Measurements from ENCODE around the gene CACNA1S.

Gene CACNA1S

DNA sequence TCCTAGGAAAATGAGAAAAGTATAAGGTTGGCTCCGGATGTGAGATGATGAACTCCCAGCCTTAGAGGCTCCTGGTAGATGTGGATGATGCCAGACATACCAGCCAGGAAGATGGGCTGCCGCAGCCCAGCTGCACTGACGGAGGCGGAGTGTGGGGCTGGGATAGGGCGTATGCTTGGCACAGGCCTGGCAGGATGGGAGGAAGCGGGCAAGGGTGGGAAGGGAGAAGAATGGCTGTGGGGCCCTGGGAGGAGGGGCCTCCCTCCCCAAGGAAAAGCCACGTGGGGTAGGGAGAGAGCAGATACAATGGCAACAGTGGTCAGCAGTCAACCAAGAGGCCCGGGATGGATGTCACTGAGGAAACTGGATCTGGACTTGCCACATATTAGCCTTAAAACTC, 47.4 kb downstream of the CACNA1S start:
- intact Hi-C loops (cut with micrococcal nuclease), result no loop called here
- Mint-ChIP-seq H3K4me1 (ENCODE audit: low read depth) (no peaks in the 10 kb centered on the region), H3K27me3 (peaks cover 2% of the 10 kb centered on the region), H3K27ac (no peak overlapping the region), H3K9me3 (no peaks in the 10 kb centered on the region), H3K36me3 (ENCODE audit: low read depth) (no peaks in the 10 kb centered on the region), H3K4me3 (no peak overlapping the region)

DNA sequence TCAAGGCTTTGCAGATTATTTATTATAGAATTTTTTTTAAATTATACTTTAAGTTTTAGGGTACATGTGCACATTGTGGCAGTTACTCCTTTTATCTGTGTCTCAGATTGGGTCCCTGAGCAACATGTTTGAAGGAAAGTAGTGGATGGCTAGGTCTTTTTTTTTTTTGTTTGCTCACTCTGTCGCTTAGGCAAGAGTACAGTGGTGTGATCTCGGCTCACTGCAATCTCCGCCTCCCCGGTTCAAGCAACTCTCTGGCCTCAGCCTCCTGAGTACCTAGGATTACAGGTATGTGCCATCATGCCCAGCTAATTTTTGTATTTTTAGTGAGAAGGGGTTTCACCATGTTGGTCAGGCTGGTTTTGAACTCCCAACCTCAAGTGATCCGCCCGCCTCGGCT, 49.1 kb downstream of the CACNA1S start:
- no peak overlapping the region for H3K27ac Mint-ChIP-seq
- H3K9me3 Mint-ChIP-seq, result no peaks in the 10 kb centered on the region
- H3K27me3 Mint-ChIP-seq, result peaks cover 2% of the 10 kb centered on the region
- intact Hi-C loops (cut with micrococcal nuclease), result no loop called here
- no peak overlapping the region for H3K4me3 Mint-ChIP-seq
- H3K36me3 Mint-ChIP-seq (ENCODE audit: low read depth), result no peaks in the 10 kb centered on the region
- no peaks in the 10 kb centered on the region for H3K4me1 Mint-ChIP-seq (ENCODE audit: low read depth)

DNA sequence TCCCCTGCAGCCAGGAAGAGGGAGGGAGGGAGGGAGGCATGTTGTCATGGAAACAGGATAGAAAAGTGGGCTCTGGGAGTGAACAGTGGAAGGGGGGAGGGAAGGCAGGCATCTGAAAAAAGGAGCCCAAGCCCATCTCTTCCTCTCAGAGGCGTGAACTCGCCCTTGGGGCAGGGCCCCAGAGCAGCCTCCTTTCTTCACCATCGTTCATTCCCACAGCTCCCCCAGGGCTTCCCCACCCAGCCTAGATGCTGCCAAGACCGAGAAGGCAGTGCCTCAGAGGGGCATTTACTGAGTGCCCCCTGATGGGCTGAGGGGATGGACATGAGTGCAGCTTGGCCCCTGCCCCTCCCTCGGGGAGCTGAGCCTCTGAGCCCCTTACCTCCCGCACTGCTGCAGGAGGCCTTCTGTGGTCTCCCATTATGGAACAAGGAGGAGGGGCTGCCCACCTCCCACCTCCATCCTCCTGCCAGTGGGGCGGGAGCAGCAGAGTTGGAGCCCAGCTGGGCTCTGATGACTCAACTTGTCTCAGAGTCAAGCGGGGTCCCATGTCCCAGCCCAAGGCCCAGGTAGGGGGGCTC, 49.6 kb downstream of the CACNA1S start:
- Mint-ChIP-seq H3K4me3 (no peak overlapping the region), H3K36me3 (ENCODE audit: low read depth) (no peaks in the 10 kb centered on the region), H3K4me1 (ENCODE audit: low read depth) (no peaks in the 10 kb centered on the region), H3K27ac (no peak overlapping the region), H3K27me3 (peaks cover 5% of the 10 kb centered on the region), H3K9me3 (no peaks in the 10 kb centered on the region)
- intact Hi-C loops (cut with micrococcal nuclease), result no loop called here

DNA sequence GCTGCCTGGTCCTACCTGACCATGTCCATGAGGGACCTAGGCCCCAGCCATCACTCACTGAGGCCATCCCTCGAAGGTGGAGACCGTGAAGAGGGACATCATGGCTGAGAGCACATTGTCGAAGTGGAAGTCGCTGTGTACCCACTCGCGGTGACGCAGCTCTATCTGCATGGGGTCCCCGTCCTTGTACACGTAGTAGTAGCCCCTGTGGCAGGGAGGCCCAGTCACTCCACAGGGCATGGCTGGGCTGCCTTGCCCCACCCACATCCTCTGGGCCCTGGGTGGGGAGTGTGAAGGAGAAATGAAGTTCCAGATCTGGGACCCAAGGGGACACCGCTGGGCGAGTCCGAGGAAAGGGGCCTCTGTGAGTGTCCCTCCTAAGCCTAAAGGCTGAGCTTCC, 50.3 kb downstream of the CACNA1S start:
- H3K27me3 Mint-ChIP-seq, result peaks cover 6% of the 10 kb centered on the region
- no peak overlapping the region for H3K4me3 Mint-ChIP-seq
- H3K9me3 Mint-ChIP-seq, result no peaks in the 10 kb centered on the region
- H3K36me3 Mint-ChIP-seq (ENCODE audit: low read depth), result no peaks in the 10 kb centered on the region
- no peak overlapping the region for H3K27ac Mint-ChIP-seq
- intact Hi-C loops (cut with micrococcal nuclease), result no loop called here
- H3K4me1 Mint-ChIP-seq (ENCODE audit: low read depth), result no peaks in the 10 kb centered on the region

DNA sequence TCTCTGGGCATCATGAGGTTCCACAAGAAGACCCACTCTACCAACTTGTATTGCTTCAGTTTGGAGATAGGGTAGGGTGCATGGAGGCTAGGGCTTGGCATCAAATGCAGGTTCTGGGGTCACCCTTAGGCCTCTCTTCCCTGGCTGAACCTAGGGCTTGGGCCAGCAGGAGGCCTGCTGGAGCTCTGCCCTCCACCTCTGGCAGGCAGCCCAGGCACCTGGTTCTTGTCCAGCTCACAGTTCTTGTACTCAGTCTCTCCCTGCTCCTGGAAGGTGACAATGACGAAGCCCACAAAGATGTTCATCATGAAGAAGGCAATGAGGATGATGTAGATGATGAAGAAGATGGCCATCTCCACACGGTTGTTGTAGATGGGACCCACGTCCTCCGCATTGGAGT, 51.2 kb downstream of the CACNA1S start:
- intact Hi-C loops (cut with micrococcal nuclease), result no loop called here
- Mint-ChIP-seq H3K4me3 (no peak overlapping the region), H3K36me3 (ENCODE audit: low read depth) (no peaks in the 10 kb centered on the region), H3K4me1 (ENCODE audit: low read depth) (no peaks in the 10 kb centered on the region), H3K9me3 (no peaks in the 10 kb centered on the region), H3K27ac (no peak overlapping the region), H3K27me3 (peaks cover 7% of the 10 kb centered on the region)

DNA sequence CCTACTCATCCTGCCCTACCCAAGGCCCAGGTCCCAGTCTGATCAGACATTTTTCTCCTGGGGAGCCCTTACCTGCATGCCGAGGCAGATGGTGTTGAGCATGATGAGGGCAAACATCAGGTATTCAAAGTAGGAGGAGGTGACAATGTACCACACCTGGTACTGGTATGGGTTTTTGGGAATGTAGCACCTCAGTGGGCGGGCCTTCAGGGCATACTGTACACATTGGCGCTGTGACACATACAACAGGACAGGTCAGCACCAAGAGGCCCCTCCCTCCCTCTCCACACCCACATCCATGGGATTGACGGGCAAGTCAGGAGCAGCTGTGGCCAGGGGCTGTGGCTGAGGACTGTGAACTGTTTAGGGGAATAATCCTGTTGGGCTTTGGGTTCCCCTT, 51.6 kb downstream of the CACNA1S start:
- Mint-ChIP-seq H3K4me1 (ENCODE audit: low read depth) (no peaks in the 10 kb centered on the region), H3K36me3 (ENCODE audit: low read depth) (no peaks in the 10 kb centered on the region), H3K27ac (no peak overlapping the region), H3K27me3 (peaks cover 7% of the 10 kb centered on the region), H3K9me3 (no peaks in the 10 kb centered on the region), H3K4me3 (no peak overlapping the region)
- intact Hi-C loops (cut with micrococcal nuclease), result no loop called here

DNA sequence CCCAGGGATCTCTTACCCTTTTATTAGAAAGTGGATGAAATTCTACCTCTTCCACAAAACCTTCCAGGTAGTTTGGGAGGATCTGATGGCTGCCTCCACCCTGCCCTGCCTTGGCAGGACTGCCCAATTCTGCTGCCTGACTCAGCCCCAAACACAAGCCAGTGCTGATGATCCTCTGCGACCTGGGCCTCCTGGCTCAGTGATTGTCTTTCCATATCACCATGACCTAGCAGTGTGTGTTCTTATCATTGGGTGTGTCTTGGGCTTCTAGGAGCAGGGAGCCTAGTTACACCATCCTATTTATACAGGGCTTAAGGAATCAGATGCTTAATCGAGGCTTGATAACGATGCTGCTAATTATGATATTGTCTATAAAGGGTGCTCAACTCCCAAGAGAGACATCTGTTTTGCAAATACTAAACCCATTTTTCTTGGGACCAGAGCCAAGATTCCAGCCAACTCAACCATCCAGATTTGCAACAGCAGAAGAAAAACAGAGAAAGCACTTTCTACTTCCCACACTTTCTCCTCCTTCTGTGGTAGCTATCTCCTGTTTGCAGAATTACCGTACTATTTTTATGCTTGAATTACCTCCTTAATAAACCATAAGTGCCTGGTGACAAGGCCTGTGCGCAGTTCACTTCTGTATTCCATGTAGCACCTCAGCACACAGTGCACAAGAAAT, 52.2 kb downstream of the CACNA1S start:
- Mint-ChIP-seq H3K36me3 (ENCODE audit: low read depth) (no peaks in the 10 kb centered on the region), H3K4me3 (no peak overlapping the region), H3K4me1 (ENCODE audit: low read depth) (no peaks in the 10 kb centered on the region), H3K9me3 (no peaks in the 10 kb centered on the region), H3K27ac (no peak overlapping the region), H3K27me3 (peaks cover 7% of the 10 kb centered on the region)
- intact Hi-C loops (cut with micrococcal nuclease), result no loop called here

DNA sequence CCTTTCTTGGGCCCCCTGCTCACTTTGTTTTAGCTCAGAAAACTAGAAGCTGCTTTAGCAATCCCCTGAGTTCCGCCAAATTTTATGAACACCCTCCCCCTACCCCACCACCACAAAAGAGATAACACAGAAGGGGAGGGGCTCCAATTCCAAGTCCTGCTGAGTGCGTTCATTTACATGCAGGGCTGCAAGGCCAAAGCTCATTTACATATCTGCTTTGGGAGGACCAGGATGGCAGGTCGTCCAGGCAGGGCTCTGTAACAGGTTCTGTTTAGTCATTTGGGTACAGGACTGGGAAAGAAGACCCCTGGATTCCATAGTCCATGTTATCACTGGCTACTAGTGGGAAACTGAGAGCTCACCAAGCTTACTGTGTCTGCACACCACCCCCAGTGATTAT, 52.8 kb downstream of the CACNA1S start:
- intact Hi-C loops (cut with micrococcal nuclease), result no loop called here
- H3K9me3 Mint-ChIP-seq, result no peaks in the 10 kb centered on the region
- no peak overlapping the region for H3K27ac Mint-ChIP-seq

DNA sequence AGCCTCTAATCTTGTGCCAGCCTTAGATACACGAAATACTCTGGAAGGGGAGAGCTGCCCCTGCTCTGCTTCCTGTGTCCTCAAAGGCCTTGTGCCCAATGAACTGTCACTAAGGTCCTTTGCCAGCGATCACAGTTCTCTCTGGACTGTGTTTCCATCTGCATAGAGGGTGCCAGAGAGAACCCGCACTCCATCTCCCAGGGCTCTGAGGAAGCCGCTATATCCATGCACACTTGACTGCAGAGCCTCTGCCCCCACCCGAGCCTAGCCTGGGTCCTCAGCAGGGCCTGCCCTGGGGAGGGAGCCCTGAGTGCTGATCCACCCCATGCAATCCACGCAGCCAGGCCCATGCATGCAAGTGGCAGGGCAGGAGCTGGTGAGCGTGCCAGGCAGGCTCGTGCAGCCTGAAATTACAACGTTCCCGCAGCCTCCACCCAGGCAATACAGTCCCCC, 58.1 kb downstream of the CACNA1S start:
- peaks cover 7% of the 10 kb centered on the region for H3K27me3 Mint-ChIP-seq
- no peak overlapping the region for H3K27ac Mint-ChIP-seq
- no peak overlapping the region for H3K4me3 Mint-ChIP-seq
- H3K9me3 Mint-ChIP-seq, result no peaks in the 10 kb centered on the region
- H3K4me1 Mint-ChIP-seq (ENCODE audit: low read depth), result no peaks in the 10 kb centered on the region
- intact Hi-C loops (cut with micrococcal nuclease), result no loop called here
- no peaks in the 10 kb centered on the region for H3K36me3 Mint-ChIP-seq (ENCODE audit: low read depth)

More for the DNA sequence above, 52.8 kb downstream of the CACNA1S start:
- Mint-ChIP-seq H3K4me3 (no peak overlapping the region), H3K27me3 (peaks cover 7% of the 10 kb centered on the region), H3K36me3 (ENCODE audit: low read depth) (no peaks in the 10 kb centered on the region), H3K4me1 (ENCODE audit: low read depth) (no peaks in the 10 kb centered on the region)

DNA sequence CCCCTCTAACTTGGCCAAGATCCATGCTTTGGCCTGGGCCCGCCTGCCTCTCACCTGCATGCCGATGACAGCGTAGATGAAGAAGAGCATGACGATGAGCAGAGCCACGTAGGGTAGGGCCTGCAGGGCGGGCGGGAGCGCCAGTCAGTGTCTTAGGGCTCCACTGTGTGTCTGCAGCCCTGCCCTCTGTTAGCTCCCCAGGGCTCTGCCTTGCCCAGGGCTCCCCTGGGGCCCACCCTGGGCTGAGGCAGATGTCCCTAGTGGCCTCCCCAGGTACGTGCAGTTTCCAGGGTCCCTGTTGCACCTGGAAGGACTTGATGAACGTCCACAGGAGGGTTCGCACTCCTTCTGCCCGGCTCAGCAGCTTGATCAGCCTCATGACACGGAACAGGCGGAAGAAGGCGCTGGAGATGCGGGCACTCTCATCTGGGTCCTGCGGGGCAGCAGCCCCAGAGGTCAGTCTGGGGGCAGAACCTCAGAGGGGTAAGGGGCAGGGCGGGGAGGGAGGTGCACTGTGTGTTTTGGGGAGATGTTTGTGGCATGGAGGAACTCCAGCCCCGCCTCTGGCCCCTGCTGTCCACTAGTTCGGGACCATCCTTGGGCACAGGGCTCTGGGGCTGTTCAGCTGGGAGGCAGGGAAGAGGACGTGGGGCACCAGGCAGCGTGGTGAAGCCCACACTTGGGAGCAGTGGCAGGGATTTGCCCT, 58.9 kb downstream of the CACNA1S start:
- Mint-ChIP-seq H3K4me3 (no peak overlapping the region), H3K27ac (no peak overlapping the region), H3K4me1 (ENCODE audit: low read depth) (no peaks in the 10 kb centered on the region), H3K27me3 (peaks cover 7% of the 10 kb centered on the region), H3K36me3 (ENCODE audit: low read depth) (no peaks in the 10 kb centered on the region), H3K9me3 (no peaks in the 10 kb centered on the region)
- intact Hi-C loops (cut with micrococcal nuclease), result no loop called here

DNA sequence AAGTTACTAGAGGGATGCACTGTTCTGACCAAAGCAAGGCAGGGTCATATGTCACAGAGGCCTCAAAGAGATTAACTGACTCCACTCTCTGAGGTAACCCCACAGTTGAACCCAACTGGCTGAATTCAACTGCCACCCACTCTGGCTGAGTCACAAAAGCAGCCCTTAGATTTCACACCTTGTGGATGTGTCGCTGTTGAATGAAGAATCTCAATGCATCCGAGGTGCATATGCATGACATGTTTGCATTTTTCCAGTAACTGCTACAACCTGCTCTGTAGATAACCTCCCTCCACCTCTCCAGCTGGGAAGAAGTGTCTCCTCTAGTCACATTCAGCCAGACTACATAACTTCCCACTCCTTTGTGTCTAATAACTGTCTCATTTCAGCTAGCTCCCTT, 60.8 kb downstream of the CACNA1S start:
- intact Hi-C loops (cut with micrococcal nuclease), result no loop called here
- no peaks in the 10 kb centered on the region for H3K9me3 Mint-ChIP-seq
- H3K27me3 Mint-ChIP-seq, result peaks cover 5% of the 10 kb centered on the region
- H3K4me1 Mint-ChIP-seq (ENCODE audit: low read depth), result no peaks in the 10 kb centered on the region
- H3K36me3 Mint-ChIP-seq (ENCODE audit: low read depth), result no peaks in the 10 kb centered on the region
- H3K27ac Mint-ChIP-seq, result no peak overlapping the region
- no peak overlapping the region for H3K4me3 Mint-ChIP-seq

DNA sequence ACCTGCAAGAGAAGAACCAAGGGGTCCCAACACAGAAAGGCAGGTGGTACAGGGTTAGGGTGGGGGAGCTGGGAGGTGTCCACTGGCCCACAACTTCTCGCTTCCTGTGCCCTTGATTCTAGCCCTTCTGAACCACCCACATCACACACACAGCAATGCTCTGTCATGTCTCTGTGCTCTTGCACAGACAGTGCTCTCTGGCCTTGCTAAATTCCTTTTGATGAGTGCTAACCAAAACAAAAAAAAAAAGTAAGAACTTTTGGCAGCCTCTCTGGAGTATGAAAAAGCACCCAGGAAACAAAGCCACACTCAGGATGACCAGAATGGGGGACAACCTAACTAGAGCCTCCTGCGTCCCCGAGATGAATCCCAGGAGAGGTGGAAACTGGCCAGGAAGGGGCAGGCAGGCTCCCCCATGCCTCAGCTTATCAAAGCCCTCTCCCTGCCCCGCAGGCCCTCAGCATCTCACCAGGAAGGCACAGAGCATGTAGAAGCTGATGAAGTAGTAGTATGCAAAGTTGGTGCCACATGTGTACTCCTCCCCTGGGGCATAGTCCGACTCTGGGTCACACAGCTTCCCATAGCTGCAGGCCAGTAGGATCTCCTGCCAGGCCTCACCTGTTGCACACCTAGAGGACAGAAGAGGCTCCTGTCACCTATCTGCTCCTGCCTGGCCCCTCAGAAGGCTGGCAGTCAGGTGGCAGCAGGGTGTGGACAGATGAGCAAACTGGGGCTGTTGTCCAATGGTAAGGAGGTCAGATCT, 61.5 kb downstream of the CACNA1S start:
- intact Hi-C loops (cut with micrococcal nuclease), result no loop called here
- Mint-ChIP-seq H3K9me3 (no peaks in the 10 kb centered on the region), H3K27ac (no peak overlapping the region), H3K4me1 (ENCODE audit: low read depth) (no peaks in the 10 kb centered on the region), H3K27me3 (peaks cover 5% of the 10 kb centered on the region), H3K4me3 (no peak overlapping the region), H3K36me3 (ENCODE audit: low read depth) (no peaks in the 10 kb centered on the region)

DNA sequence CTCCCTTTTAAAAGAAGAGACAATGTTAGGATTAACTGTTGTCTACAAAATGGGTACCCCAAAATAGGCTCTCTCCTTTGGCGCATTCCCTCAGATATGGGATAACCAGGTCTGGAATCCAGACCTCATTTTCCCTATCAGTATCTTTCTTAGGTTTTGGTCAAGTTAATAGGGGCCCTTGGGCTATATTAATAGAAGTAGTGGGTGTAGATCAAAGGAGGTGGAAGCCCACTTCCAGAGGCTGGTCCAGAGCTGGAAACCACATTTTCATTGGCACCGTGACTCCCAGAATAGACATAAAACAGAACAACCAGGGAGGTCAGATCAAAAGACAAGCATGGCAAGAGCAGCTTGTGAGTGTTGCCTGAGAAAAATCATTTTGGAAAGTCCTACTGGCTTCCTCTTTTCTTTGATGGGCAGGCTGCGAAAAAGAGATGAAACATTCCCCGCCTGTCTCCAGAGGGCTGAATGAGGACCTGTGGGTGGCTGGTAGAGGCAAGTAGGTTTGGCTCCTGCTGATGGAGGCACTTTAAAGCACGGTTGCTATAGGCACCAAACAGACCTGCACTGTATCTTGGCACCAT, 62.9 kb downstream of the CACNA1S start:
- Mint-ChIP-seq H3K27me3 (peaks cover 15% of the 10 kb centered on the region), H3K27ac (no peak overlapping the region), H3K4me3 (no peak overlapping the region), H3K4me1 (ENCODE audit: low read depth) (no peaks in the 10 kb centered on the region), H3K9me3 (no peaks in the 10 kb centered on the region), H3K36me3 (ENCODE audit: low read depth) (no peaks in the 10 kb centered on the region)
- intact Hi-C loops (cut with micrococcal nuclease), result no loop called here

DNA sequence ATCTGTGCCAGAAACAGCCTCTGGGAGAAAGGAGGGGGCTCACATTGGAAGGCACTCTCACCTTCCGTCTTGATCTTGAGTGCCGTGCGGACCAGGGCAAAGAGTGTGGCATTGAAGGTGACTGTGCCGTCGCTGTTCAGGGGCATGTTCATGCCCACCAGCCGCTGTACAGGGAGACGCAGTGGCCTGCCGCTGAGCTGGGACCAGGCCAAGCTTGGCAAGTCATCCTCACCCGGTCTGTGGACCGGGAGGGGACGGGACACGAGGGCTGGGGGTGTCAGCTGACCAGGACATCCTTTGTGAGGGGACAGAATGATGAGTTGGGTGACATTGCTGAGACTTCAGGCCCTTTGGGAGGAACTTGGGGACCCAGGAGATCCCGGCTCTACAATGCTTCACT, 63.7 kb downstream of the CACNA1S start:
- Mint-ChIP-seq H3K4me1 (ENCODE audit: low read depth) (no peaks in the 10 kb centered on the region), H3K36me3 (ENCODE audit: low read depth) (no peaks in the 10 kb centered on the region), H3K9me3 (no peaks in the 10 kb centered on the region), H3K27ac (no peak overlapping the region), H3K27me3 (peaks cover 21% of the 10 kb centered on the region), H3K4me3 (no peak overlapping the region)
- intact Hi-C loops (cut with micrococcal nuclease), result no loop called here
